K562 (cell line): ENCODE measurements around the gene ALG10. TPM values are rescaled to one million over a fixed set of nuclear protein-coding genes. Genes with fewer than 3 reads are reported as not detected.
A peak's percentile ranks its signal among the peaks of the same experiment; 100 is the strongest.

ENCODE experiments used
- ATAC-seq: fragments of 200-7000 bp; cut with Tn5 transposase; 3 replicates; pipeline ENCODE4 v1.9.1; 2020; ENCODE audit warnings: moderate library complexity
- BruUV-seq: library from RNA; stranded (reverse); fragments of 400-500 nt; replicated peaks from 2 replicates; lab custom pipeline; 2021; lab: Mats Ljungman, UMichigan
- CTCF ChIA-PET: fragments of 300-600 bp; formaldehyde crosslinking; extraction: SDS; loops from one replicate; lab custom pipeline; 2021; ENCODE audit warnings: low intra/inter-chr PET ratio; lab: Yijun Ruan, JAX
- POLR2A ChIA-PET: fragments of 300-600, 350-650 bp; sonication (Branson Sonifier 250); formaldehyde crosslinking; extraction: SDS; loops from one replicate; lab custom pipeline; 2021; ENCODE audit warnings: antibody characterized with exemption, inconsistent platforms; lab: Yijun Ruan, JAX
- DNase-seq, 4 experiments: peaks; one replicate each; pipeline versions ENCODE4 v3.0.0 to v3.0.0-alpha.2; 2011 to 2018; ENCODE audit warnings: low spot score in 3 of 4, mixed read lengths in 3 of 4; ENCODE audit errors: extremely low read depth in 1 of 4
- FAIRE-seq: peaks from 2 replicates; lab custom pipeline; 2011; peaks lifted over from hg19 to GRCh38; lab: Jason Lieb, UNC
- H2AFZ ChIP-seq: 2 replicates; pipeline ENCODE4 v1.6.0; 2011; ENCODE audit warnings: low read depth, low read length, control low read depth, inconsistent platforms
- H3K27ac ChIP-seq: fragments of 200-600 bp; 3 replicates; pipeline ENCODE4 v1.8.0; 2011; ENCODE audit warnings: low read depth, mild to moderate bottlenecking, control low read depth, inconsistent platforms, low read length, moderate library complexity, mixed read lengths; ENCODE audit errors: extremely low read depth
- H3K27me3 ChIP-seq, 2 experiments: fragments of 300-600 bp in 1 of 2; 2 replicates in 1 of 2; 3 replicates in 1 of 2; pipeline versions ENCODE4 v1.6.0 to v1.8.0; 2011; ENCODE audit warnings: inconsistent platforms in 2 of 2, low read length in 2 of 2, mild to moderate bottlenecking in 1 of 2, mixed read lengths in 1 of 2, moderate library complexity in 1 of 2; ENCODE audit not compliant: control insufficient read depth in 2 of 2, insufficient read depth in 2 of 2
- H3K36me3 ChIP-seq: fragments of 300-600 bp; 3 replicates; pipeline ENCODE4 v1.8.0; 2011; ENCODE audit warnings: mild to moderate bottlenecking, low read length, inconsistent platforms; ENCODE audit not compliant: control insufficient read depth, insufficient read depth
- H3K4me1 ChIP-seq, 2 experiments: fragments of 200-600 bp in 1 of 2; replicated peaks in 1 of 2; 2 replicates in 1 of 2; 3 replicates in 1 of 2; pipeline versions ENCODE4 v1.5.1 to v1.8.0; 2011; ENCODE audit warnings: inconsistent platforms in 2 of 2, low read length in 2 of 2, mild to moderate bottlenecking in 1 of 2, mixed read lengths in 1 of 2, moderate library complexity in 1 of 2; ENCODE audit not compliant: control insufficient read depth in 2 of 2, insufficient read depth in 2 of 2
- H3K4me2 ChIP-seq: 2 replicates; pipeline ENCODE4 v1.6.1; 2011; ENCODE audit warnings: low read length, control low read depth, inconsistent platforms, mixed read lengths; ENCODE audit not compliant: insufficient read depth
- H3K4me3 ChIP-seq: fragments of 200-600 bp; sonication (generic), shearing (Covaris generic); 2 replicates; pipeline ENCODE4 v1.5.1; 2016; ENCODE audit warnings: control low read depth, inconsistent platforms
- H3K79me2 ChIP-seq: fragments of 200-600 bp; 3 replicates; pipeline ENCODE4 v1.8.0; 2011; ENCODE audit warnings: low read length, inconsistent platforms; ENCODE audit not compliant: control insufficient read depth, insufficient read depth
- H3K9ac ChIP-seq, 2 experiments: 2 replicates each; pipeline versions ENCODE4 v1.6.0 to v1.6.1; 2011; ENCODE audit warnings: low read depth in 2 of 2, low read length in 2 of 2, control low read depth in 1 of 2, inconsistent platforms in 1 of 2, mild to moderate bottlenecking in 1 of 2, mixed read lengths in 1 of 2; ENCODE audit not compliant: insufficient read depth in 1 of 2
- H3K9me1 ChIP-seq: one replicate; pipeline ENCODE4 v1.6.0; 2011; ENCODE audit warnings: inconsistent platforms, mild to moderate bottlenecking, low read length, moderate library complexity; ENCODE audit not compliant: control insufficient read depth, insufficient read depth
- H3K9me3 ChIP-seq: replicated peaks from 2 replicates; pipeline ENCODE4 v1.5.1; 2011; ENCODE audit warnings: low read depth, low read length, inconsistent platforms; ENCODE audit not compliant: control insufficient read depth, insufficient read depth
- H4K20me1 ChIP-seq: replicated peaks from 2 replicates; pipeline ENCODE4 v1.6.1; 2011; ENCODE audit warnings: low read length, inconsistent platforms, mixed read lengths; ENCODE audit not compliant: control insufficient read depth, insufficient read depth
- EP300 ChIP-seq: IDR thresholded peaks from 2 replicates; pipeline ENCODE4 v1.6.1; 2012; ENCODE audit warnings: low read length, improper control_type of control experiment
- ESRRB ChIP-seq: fragments of 250-450 bp; sonication (Bioruptor Pico); IDR thresholded peaks from 2 replicates; pipeline ENCODE4 v1.5.0; 2020; ENCODE audit warnings: mild to moderate bottlenecking, moderate library complexity, borderline replicate concordance
- KAT7 ChIP-seq: sonication (generic); formaldehyde crosslinking; IDR thresholded peaks from 2 replicates; pipeline ENCODE4 v1.8.0; 2022; ENCODE audit warnings: missing genetic modification reagents, mild to moderate bottlenecking, borderline replicate concordance
- SLC30A9 ChIP-seq: fragments of 250-450 bp; sonication (Bioruptor Pico); IDR thresholded peaks from 2 replicates; pipeline ENCODE4 v1.8.0; 2022; ENCODE audit warnings: mild to moderate bottlenecking, moderate library complexity
- YY1 ChIP-seq, 3 experiments: IDR thresholded peaks; 2 replicates each; pipeline ENCODE4 v1.6.1; 2011; ENCODE audit warnings: low read length in 2 of 3, mild to moderate bottlenecking in 2 of 3, moderate library complexity in 2 of 3, borderline replicate concordance in 1 of 3, control low read depth in 1 of 3, low read depth in 1 of 3; ENCODE audit not compliant: insufficient read depth in 3 of 3, insufficient replicate concordance in 2 of 3, control insufficient read depth in 1 of 3, insufficient read length in 1 of 3; ENCODE audit errors: extremely low read depth in 1 of 3
- ZBTB1 ChIP-seq: sonication (generic); formaldehyde crosslinking; IDR thresholded peaks from 2 replicates; pipeline ENCODE4 v1.8.1; 2023; ENCODE audit warnings: missing genetic modification reagents, low read depth, mild to moderate bottlenecking, borderline replicate concordance
- WGBS: fragments of 100-300 bp; shearing (Covaris generic); methylation state at CpG from one replicate; pipeline ENCODE4 v1.1.6; 2016; ENCODE audit warnings: low coverage, mixed read lengths; ENCODE audit not compliant: insufficient coverage; ENCODE audit errors: missing lambda C conversion rate; 5-methylcytosine and 5-hydroxymethylcytosine counted together
- in situ Hi-C: fragments of 300-500 bp; cut with MboI; formaldehyde crosslinking; loops from 4 replicates; pipeline ENCODE4 v1.15.0; 2018; ENCODE audit warnings: inconsistent platforms, mixed read lengths
- intact Hi-C: fragments of 100-400 bp; cut with micrococcal nuclease; formaldehyde crosslinking; loops from 2 replicates; pipeline ENCODE4 v1.14.2; 2022
- polyA plus RNA-seq, 8 experiments: library from polyadenylated mRNA; depleted of rRNA in 4 of 8; stranded (reverse) in 5 of 8; unstranded in 3 of 8; fragments of >200 nt; fragmentation: Nextera tagmentation in 2 of 8; fragmentation: Illumina TruSeq in 1 of 8; extraction: Ambion mirVana in 2 of 8; extraction: Trizol in 1 of 8; gene quantifications; 2 replicates each; pipeline versions ENCODE4 v1.2.1 to v1.2.3, GENCODE V29; 2011 to 2014; ENCODE audit warnings: inconsistent platforms in 1 of 8, missing spikeins in 1 of 8
- total RNA-seq, 7 experiments: library from RNA; depleted of rRNA in 6 of 7; stranded (reverse); fragments of >200 nt in 6 of 7; fragmentation: Illumina TruSeq in 2 of 7; extraction: Trizol in 2 of 7; gene quantifications; 2 replicates each; pipeline versions ENCODE4 v1.2.1 to v1.2.3, GENCODE V29; 2011 to 2021; ENCODE audit warnings: low replicate concordance in 1 of 7
- TF ChIP-seq, protein P1 (sequence below): fragments of 450-650 bp; IDR thresholded peaks from 2 replicates; pipeline ENCODE4 v1.6.1; 2016; ENCODE audit warnings: antibody characterized with exemption
- TF ChIP-seq, protein P2 (sequence below): sonication (generic); formaldehyde crosslinking; IDR thresholded peaks from 2 replicates; pipeline ENCODE4 v1.8.0; 2022; ENCODE audit warnings: mild to moderate bottlenecking, low read depth, missing genetic modification reagents

Gene ALG10
- total and polyA plus RNA-seq, 9 of the 15 experiments (the other 6 are each of a cell fraction or from before 2014, with no cell fraction given) = 2.4 to 14.7 (median 6.4) TPM

GRCh38 chr12:34030591-34030990 lies 8.3 kb downstream of the ALG10 start:
- no peak for DNase-seq
- Histone ChIP-seq H3K4me2 (no peak overlapping the region), H3K4me3 (no peak overlapping the region), H3K27ac (no peak overlapping the region), H3K79me2 (no peaks in the 10 kb centered on the region), H3K36me3 (no peaks in the 10 kb centered on the region), H3K9me3 (no peaks in the 10 kb centered on the region), H2AFZ (no peak overlapping the region), H3K9me1 (no peaks in the 10 kb centered on the region), H3K27me3 (no peaks in the 10 kb centered on the region), H4K20me1 (no peaks in the 10 kb centered on the region), H3K4me1 (no peaks in the 10 kb centered on the region), H3K9ac (no peak overlapping the region)
- FAIRE-seq = peak; percentile 59
- ATAC-seq = no peak
- no TSS peak for BruUV-seq
- in situ Hi-C loops (loop anchor here (10.0 kb wide), 2 partner anchors 264 to 594 kb away; no protein-coding TSS in a partner anchor), intact Hi-C loops (loop anchor here (5.0 kb wide), 1 partner anchor 92 kb away; no protein-coding TSS in a partner anchor)
- 69% methylated on average over 4 of the region's 4 CpGs for WGBS
- POLR2A ChIA-PET = no interaction called here
- CTCF ChIA-PET = no interaction called here
- TF ChIP-seq, protein P1, sequence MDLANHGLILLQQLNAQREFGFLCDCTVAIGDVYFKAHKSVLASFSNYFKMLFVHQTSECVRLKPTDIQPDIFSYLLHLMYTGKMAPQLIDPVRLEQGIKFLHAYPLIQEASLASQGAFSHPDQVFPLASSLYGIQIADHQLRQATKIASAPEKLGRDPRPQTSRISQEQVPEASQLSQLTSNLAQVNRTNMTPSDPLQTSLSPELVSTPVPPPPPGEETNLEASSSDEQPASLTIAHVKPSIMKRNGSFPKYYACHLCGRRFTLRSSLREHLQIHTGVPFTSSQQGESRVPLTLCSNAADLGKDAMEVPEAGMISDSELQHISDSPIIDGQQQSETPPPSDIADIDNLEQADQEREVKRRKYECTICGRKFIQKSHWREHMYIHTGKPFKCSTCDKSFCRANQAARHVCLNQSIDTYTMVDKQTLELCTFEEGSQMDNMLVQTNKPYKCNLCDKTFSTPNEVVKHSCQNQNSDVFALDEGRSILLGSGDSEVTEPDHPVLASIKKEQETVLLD = no peak
- no peak for TF ChIP-seq KAT7 (CRISPR knock-in tag)
- TF ChIP-seq, protein P2, sequence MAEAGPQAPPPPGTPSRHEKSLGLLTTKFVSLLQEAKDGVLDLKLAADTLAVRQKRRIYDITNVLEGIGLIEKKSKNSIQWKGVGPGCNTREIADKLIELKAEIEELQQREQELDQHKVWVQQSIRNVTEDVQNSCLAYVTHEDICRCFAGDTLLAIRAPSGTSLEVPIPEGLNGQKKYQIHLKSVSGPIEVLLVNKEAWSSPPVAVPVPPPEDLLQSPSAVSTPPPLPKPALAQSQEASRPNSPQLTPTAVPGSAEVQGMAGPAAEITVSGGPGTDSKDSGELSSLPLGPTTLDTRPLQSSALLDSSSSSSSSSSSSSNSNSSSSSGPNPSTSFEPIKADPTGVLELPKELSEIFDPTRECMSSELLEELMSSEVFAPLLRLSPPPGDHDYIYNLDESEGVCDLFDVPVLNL = no peak
- TF ChIP-seq YY1 (IDR thresholded peaks at IDR 0.05; ENCODE audit: borderline replicate concordance in 1 of 3, control insufficient read depth in 1 of 3, extremely low read depth in 1 of 3, insufficient read depth in 3 of 3, insufficient read length in 1 of 3, insufficient replicate concordance in 2 of 3, low read depth in 1 of 3, low read length in 2 of 3) = no peak
- no peak for TF ChIP-seq SLC30A9 (CRISPR knock-in tag)
- TF ChIP-seq ZBTB1 (CRISPR knock-in tag) = no peak
- no peak for TF ChIP-seq EP300
- TF ChIP-seq ESRRB (CRISPR knock-in tag) = no peak
